Memory B cell (primary cell): ENCODE data around the gene CCDC106.

Experiments
- ATAC-seq: fragments of 150-1000 bp; cut with Tn5 transposase; 2 replicates; pipeline ENCODE4 v1.10.0; 2021; ENCODE audit warnings: low read depth, mild to moderate bottlenecking, moderate library complexity
- DNase-seq, 2 donors: peaks; one replicate each; pipeline ENCODE4 v3.0.0; 2022; ENCODE audit warnings: low spot score in 2 of 2
- H3K27ac Mint-ChIP-seq: one replicate; pipeline ENCODE4 v1.8.0; 2022; ENCODE audit warnings: mild to moderate bottlenecking, moderate library complexity, mixed read lengths
- H3K27me3 Mint-ChIP-seq: one replicate; pipeline ENCODE4 v1.8.0; 2022; ENCODE audit warnings: mixed read lengths
- H3K36me3 Mint-ChIP-seq: one replicate; pipeline ENCODE4 v1.8.0; 2022; ENCODE audit warnings: mild to moderate bottlenecking, mixed read lengths
- H3K4me1 Mint-ChIP-seq: one replicate; pipeline ENCODE4 v1.8.0; 2022; ENCODE audit warnings: mixed read lengths
- H3K4me3 Mint-ChIP-seq: one replicate; pipeline ENCODE4 v1.8.0; 2022; ENCODE audit warnings: mild to moderate bottlenecking, moderate library complexity, mixed read lengths
- H3K9me3 Mint-ChIP-seq: one replicate; pipeline ENCODE4 v1.8.0; 2022; ENCODE audit warnings: mixed read lengths

CCDC106 gene

GRCh38 chr19:55678121-55678671 is 30.2 kb downstream of the CCDC106 start:
- Mint-ChIP-seq H3K4me1 (peaks cover 50% of the 10 kb centered on the region), H3K4me3 (peak overlapping the region; percentile 98), H3K36me3 (peaks cover 25% of the 10 kb centered on the region), H3K27ac (peak overlapping the region; percentile 98), H3K27me3 (no peaks in the 10 kb centered on the region), H3K9me3 (no peaks in the 10 kb centered on the region)
- ATAC-seq (peak; percentile 83), DNase-seq (peak; percentile 75 to 91)

GRCh38 chr19:55679343-55680257 is 31.6 kb downstream of the CCDC106 start:
- no peak for DNase-seq
- Mint-ChIP-seq H3K4me3 (peak overlapping the region; percentile 98), H3K27me3 (no peaks in the 10 kb centered on the region), H3K9me3 (no peaks in the 10 kb centered on the region), H3K27ac (peak overlapping the region; percentile 98), H3K36me3 (peaks cover 21% of the 10 kb centered on the region), H3K4me1 (peaks cover 46% of the 10 kb centered on the region)
- no peak for ATAC-seq

- H3K36me3 Mint-ChIP-seq = peaks cover 22% of the 10 kb centered on the region
- ATAC-seq = no peak
- H3K4me3 Mint-ChIP-seq = no peak overlapping the region
- peaks cover 46% of the 10 kb centered on the region for H3K4me1 Mint-ChIP-seq
- no peaks in the 10 kb centered on the region for H3K9me3 Mint-ChIP-seq
- no peak for DNase-seq
- H3K27ac Mint-ChIP-seq = peak overlapping the region; percentile 98
- no peaks in the 10 kb centered on the region for H3K27me3 Mint-ChIP-seq
Measured at GRCh38 chr19:55680339-55681130, 32.5 kb downstream of the CCDC106 start.

GRCh38 chr19:55681131-55682092 is 33.4 kb downstream of the CCDC106 start:
- no peaks in the 10 kb centered on the region for H3K27me3 Mint-ChIP-seq
- H3K36me3 Mint-ChIP-seq = peaks cover 29% of the 10 kb centered on the region
- H3K4me1 Mint-ChIP-seq = peaks cover 47% of the 10 kb centered on the region
- H3K4me3 Mint-ChIP-seq = no peak overlapping the region
- no peaks in the 10 kb centered on the region for H3K9me3 Mint-ChIP-seq
- H3K27ac Mint-ChIP-seq = peak overlapping the region; percentile 98
- DNase-seq (no peak), ATAC-seq (no peak)

- H3K27me3 Mint-ChIP-seq = no peaks in the 10 kb centered on the region
- DNase-seq (no peak), ATAC-seq (no peak)
- no peak overlapping the region for H3K4me3 Mint-ChIP-seq
- H3K36me3 Mint-ChIP-seq = peaks cover 26% of the 10 kb centered on the region
- H3K4me1 Mint-ChIP-seq = peaks cover 39% of the 10 kb centered on the region
- H3K9me3 Mint-ChIP-seq = no peaks in the 10 kb centered on the region
- no peak overlapping the region for H3K27ac Mint-ChIP-seq
Measured at GRCh38 chr19:55683449-55684261, 35.6 kb downstream of the CCDC106 start.

DNA sequence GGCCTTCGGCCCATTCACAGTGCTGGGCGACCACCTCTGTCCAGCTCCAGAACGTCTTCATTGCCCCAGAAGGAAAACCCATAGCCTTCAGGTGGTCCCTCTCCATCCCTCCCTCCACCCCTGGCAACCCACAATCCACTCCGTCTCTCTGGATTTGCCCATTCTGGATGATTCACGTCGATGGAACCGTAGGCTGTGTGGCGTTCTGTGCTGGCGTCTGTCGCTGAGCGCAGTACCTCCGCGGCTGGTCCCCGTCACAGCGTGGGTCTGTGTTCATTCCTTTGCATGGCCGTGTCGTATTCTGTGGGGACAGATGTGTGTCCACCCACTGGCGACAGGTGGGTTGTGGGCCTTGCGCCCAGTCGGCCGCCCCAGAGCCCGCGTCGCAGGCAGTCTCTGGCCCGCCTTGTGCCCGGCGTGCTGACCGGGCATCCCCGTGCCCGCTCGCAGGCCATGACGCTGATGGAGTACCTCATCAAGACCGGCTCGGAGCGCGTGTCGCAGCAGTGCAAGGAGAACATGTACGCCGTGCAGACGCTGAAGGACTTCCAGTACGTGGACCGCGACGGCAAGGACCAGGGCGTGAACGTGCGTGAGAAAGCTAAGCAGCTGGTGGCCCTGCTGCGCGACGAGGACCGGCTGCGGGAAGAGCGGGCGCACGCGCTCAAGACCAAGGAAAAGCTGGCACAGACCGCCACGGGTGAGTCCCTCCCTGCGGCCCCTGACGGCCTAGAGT is 37.1 kb downstream of the CCDC106 start:
- Mint-ChIP-seq H3K36me3 (peaks cover 29% of the 10 kb centered on the region), H3K4me1 (peaks cover 30% of the 10 kb centered on the region), H3K27me3 (no peaks in the 10 kb centered on the region), H3K4me3 (no peak overlapping the region), H3K9me3 (no peaks in the 10 kb centered on the region), H3K27ac (no peak overlapping the region)
- DNase-seq = no peak
- no peak for ATAC-seq

GRCh38 chr19:55685776-55686175 is 37.8 kb downstream of the CCDC106 start:
- Mint-ChIP-seq H3K27me3 (no peaks in the 10 kb centered on the region), H3K9me3 (no peaks in the 10 kb centered on the region), H3K4me3 (no peak overlapping the region), H3K4me1 (peaks cover 26% of the 10 kb centered on the region), H3K36me3 (peaks cover 26% of the 10 kb centered on the region), H3K27ac (no peak overlapping the region)
- ATAC-seq = no peak
- DNase-seq = no peak

- Mint-ChIP-seq H3K27me3 (no peaks in the 10 kb centered on the region), H3K4me1 (peaks cover 26% of the 10 kb centered on the region), H3K36me3 (peaks cover 28% of the 10 kb centered on the region), H3K27ac (peak overlapping the region; percentile 83), H3K9me3 (no peaks in the 10 kb centered on the region), H3K4me3 (no peak overlapping the region)
- no peak for ATAC-seq
- no peak for DNase-seq
Measured at GRCh38 chr19:55686311-55687050, 38.5 kb downstream of the CCDC106 start.

DNA sequence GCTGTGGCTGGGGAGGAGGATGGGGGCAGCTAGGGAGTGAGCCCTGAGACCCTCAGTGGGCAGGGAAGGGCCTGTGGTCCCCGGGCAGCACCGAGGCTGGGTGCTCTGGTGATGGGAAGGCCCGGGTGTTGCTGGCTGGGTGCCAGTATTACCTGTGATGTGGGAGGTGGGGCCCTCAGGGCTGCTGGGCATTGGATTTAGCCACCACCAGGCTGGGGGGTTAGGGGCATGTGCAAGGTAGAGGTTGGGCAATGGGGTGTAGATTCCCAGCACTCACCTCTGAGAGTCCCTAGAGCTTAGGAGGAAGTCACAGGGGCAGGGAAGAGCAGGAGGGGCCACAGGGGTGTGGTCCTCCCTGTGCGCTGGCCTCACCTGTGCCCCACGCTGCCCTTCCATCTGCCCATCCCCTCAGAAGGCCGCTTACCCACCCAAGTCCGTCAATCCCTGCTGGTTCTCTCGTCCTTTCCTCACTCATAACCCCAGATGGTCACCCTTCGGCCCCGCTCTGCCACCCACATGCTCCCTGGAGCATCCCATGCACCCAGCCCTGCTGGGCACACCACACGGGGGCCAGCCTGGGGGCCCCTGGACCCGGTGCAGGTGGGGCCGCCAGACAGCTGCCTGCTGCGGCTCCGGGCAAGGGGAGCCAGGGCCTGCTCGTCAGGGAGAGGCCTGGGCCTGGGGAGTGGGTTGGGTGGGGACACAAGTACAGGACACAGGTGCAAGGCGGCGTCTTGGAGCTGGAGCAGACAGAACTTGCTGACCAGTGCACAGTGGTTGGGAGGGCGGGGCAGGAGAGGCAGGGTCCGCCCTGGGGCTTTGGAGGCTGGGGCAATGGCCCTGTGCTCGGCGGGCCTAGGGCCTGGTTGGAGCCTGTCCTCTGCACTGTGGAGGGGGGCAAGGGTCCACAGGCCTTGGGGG is 39.5 kb downstream of the CCDC106 start:
- ATAC-seq (no peak), DNase-seq (no peak)
- Mint-ChIP-seq H3K4me3 (no peak overlapping the region), H3K27me3 (no peaks in the 10 kb centered on the region), H3K4me1 (peaks cover 26% of the 10 kb centered on the region), H3K9me3 (no peaks in the 10 kb centered on the region), H3K27ac (peak overlapping the region; percentile 47), H3K36me3 (peaks cover 28% of the 10 kb centered on the region)

DNA sequence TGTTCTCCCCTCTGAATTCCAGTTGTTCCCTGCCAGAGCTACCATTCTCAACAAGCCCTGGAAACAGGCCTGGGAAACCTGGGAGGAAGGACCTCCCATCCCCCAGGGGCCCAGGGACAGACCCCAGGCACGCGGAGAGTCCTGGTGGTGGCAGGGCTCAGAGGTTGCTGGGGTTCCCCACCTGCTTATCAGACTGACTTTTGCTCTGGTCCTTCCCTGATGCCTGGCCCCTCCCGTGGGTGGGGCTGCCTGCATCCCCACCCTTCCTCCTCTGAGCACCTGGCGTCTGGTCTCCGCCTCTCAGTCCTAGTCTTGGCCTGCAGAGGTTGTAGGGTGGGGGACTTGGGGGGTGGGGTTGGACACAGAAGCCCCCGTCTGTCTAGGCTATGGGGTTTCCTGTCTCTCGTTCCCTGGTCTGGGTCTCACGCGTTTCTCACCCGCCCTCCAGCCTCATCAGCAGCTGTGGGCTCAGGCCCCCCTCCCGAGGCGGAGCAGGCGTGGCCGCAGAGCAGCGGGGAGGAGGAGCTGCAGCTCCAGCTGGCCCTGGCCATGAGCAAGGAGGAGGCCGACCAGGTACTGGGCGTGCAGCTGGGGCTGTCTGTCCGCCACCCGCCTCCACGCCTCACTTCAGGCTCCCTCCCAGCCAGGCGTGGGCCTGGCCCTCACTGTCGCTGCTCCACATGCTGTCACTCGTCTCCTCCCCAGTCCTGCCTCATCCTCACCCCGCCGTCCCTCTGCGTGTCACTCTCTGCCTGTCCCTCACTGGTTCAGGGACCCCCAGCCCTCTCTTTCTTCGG is 40.6 kb downstream of the CCDC106 start:
- H3K36me3 Mint-ChIP-seq = peaks cover 28% of the 10 kb centered on the region
- DNase-seq (no peak), ATAC-seq (peak; percentile 85)
- peak overlapping the region; percentile 60 for H3K4me3 Mint-ChIP-seq
- H3K27me3 Mint-ChIP-seq = no peaks in the 10 kb centered on the region
- peak overlapping the region; percentile 95 for H3K27ac Mint-ChIP-seq
- no peaks in the 10 kb centered on the region for H3K9me3 Mint-ChIP-seq
- peaks cover 24% of the 10 kb centered on the region for H3K4me1 Mint-ChIP-seq
